DND-41 (cell line): ENCODE measurements around the gene ADK.

ENCODE experiments used
- CTCF ChIP-seq: IDR thresholded peaks from 2 replicates; pipeline ENCODE4 v1.5.1; 2012; ENCODE audit warnings: borderline replicate concordance, low read length, moderate library complexity, mild to moderate bottlenecking; ENCODE audit not compliant: poor library complexity, severe bottlenecking; ENCODE audit errors: extremely low read depth
- EZH2 ChIP-seq: IDR thresholded peaks from 3 replicates; pipeline ENCODE4 v1.6.1; 2012; ENCODE audit warnings: borderline replicate concordance, low read depth, mild to moderate bottlenecking, moderate library complexity, low read length, inconsistent platforms; ENCODE audit not compliant: severe bottlenecking

GRCh38 chr10:74558403-74558802 is 407.4 kb downstream of the ADK start:
- TF ChIP-seq CTCF (no peak), EZH2 (no peak)
